Transverse colon (tissue), 4 donors: ENCODE measurements around the gene ABCA8. TPM values are rescaled to one million over a fixed set of nuclear protein-coding genes. Genes with fewer than 3 reads are reported as not detected.

Source experiments
- DNase-seq: peaks from one replicate; pipeline ENCODE4 v3.0.0-alpha.2; 2019
- H3K27ac ChIP-seq, 4 donors: fragments of 200-600 bp; sonication (generic); 2 replicates each; pipeline ENCODE4 v1.5.1; 2016 to 2018; ENCODE audit warnings: inconsistent platforms in 4 of 4
- H3K27me3 ChIP-seq: fragments of 200-600 bp; sonication (generic); 2 replicates; pipeline ENCODE4 v1.5.1; 2017; ENCODE audit warnings: inconsistent platforms
- H3K36me3 ChIP-seq, 4 donors: fragments of 200-600 bp; sonication (generic); 2 replicates each; pipeline ENCODE4 v1.5.1; 2017 to 2019; ENCODE audit warnings: inconsistent platforms in 4 of 4
- H3K4me1 ChIP-seq, 4 donors: fragments of 200-600 bp; sonication (generic); 2 replicates each; pipeline ENCODE4 v1.5.1; 2017 to 2020; ENCODE audit warnings: inconsistent platforms in 4 of 4
- H3K4me3 ChIP-seq, 4 donors: fragments of 200-600 bp; sonication (generic); 1 replicate in 1 of 4; 2 replicates in 3 of 4; pipeline versions ENCODE4 v1.5.1 to v1.6.1; 2017 to 2019; ENCODE audit warnings: inconsistent platforms in 4 of 4
- H3K9me3 ChIP-seq, 2 donors: fragments of 200-600 bp; sonication (generic); 2 replicates each; pipeline ENCODE4 v1.5.1; 2017 to 2019; ENCODE audit warnings: inconsistent platforms in 2 of 2
- EP300 ChIP-seq: sonication (generic); formaldehyde crosslinking; IDR thresholded peaks from one replicate; pipeline ENCODE4 v1.6.1; 2017; ENCODE audit warnings: antibody characterized with exemption, low read depth
- POLR2A ChIP-seq: fragments of 450-650 bp; IDR thresholded peaks from one replicate; pipeline ENCODE4 v1.6.1; 2016; ENCODE audit warnings: antibody characterized with exemption, mild to moderate bottlenecking, moderate library complexity
- POLR2AphosphoS5 ChIP-seq, 3 donors: sonication (generic); formaldehyde crosslinking; IDR thresholded peaks; one replicate each; pipeline ENCODE4 v1.6.1; 2016; ENCODE audit warnings: antibody characterized with exemption in 3 of 3
- WGBS, 2 donors: methylation state at CpG; one replicate each; pipeline ENCODE4 v1.1.5; 2018; ENCODE audit warnings: low coverage in 1 of 2; 5-methylcytosine and 5-hydroxymethylcytosine counted together
- in situ Hi-C, 4 donors: fragments of 200-750 bp; cut with MboI; loops; one replicate each; pipeline versions ENCODE4 v1.15.0 to v1.15.1; 2017; ENCODE audit warnings: low sequenced_read_pairs in 3 of 4, low pct_ligation_motif_present in 1 of 4, low pct_unique_long_range_greater_than_20kb in 1 of 4
- intact Hi-C: fragments of 100-400 bp; cut with DNase I; formaldehyde crosslinking; loops from one replicate; pipeline ENCODE4 v1.15.1; 2023; ENCODE audit warnings: low total_unique reads
- total RNA-seq, 4 donors: library from RNA; depleted of rRNA; stranded (reverse); fragments of >200 nt; gene quantifications; one replicate each; pipeline ENCODE4 v1.1.0, GENCODE V29; 2016
- TF ChIP-seq, protein P1 (sequence below), 5 experiments: fragments of 200-600 bp in 3 of 5; fragments of 450-650 bp in 2 of 5; sonication (generic) in 3 of 5; IDR thresholded peaks; 1 replicate in 2 of 5; 2 replicates in 3 of 5; pipeline ENCODE4 v1.5.1; 2016 to 2017; ENCODE audit warnings: antibody characterized with exemption in 5 of 5, inconsistent platforms in 3 of 5, mild to moderate bottlenecking in 2 of 5, moderate library complexity in 1 of 5

Gene ABCA8
- total RNA-seq, 4 donors from 2014 or later = 14.7 to 42.6 (median 26.3) TPM

DNA sequence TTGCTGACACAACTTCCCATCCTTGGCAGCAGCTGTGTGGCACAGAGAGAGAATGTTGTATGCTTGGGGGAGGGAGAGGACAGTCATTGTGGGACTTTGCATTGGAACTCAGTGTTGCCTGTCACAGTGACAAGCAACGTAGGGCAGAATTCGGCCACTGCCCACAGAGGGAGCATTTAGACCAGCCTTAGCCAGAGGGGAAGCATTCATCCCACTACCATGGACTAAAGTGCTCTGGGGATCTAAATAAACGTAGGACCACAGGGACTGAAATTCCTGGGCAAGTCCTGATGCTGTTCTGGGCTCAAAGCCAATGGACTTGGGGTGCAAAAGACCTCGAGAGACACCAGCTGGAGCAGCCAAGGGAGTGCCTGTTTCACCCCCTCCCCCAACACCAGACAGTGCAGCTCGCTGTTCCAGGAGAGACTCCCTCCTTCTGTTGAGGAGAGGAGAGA lies 44.9 kb downstream of the ABCA8 start:
- in situ Hi-C loops (loop anchor here in 1 of 4 donors (10.0 kb wide), 1 partner anchor 65 kb away; no protein-coding TSS in a partner anchor), intact Hi-C loops (no loop called here)
- WGBS, 2 donors = 53 to 80% methylated on average over 1 to 5 of the region's 5 CpGs
- no peak for DNase-seq
- Histone ChIP-seq H3K4me3 (no peak overlapping the region), H3K27ac (peak overlapping the region in 3 of 4 donors; percentile 59 to 67 (median 63)), H3K27me3 (no peaks in the 10 kb centered on the region), H3K36me3 (no peaks in the 10 kb centered on the region), H3K4me1 (peaks cover 0 to 17% (median 7%) of the 10 kb centered on the region in 4 donors), H3K9me3 (no peaks in the 10 kb centered on the region)
- TF ChIP-seq POLR2AphosphoS5 (IDR thresholded peaks at IDR 0.05) (no peak), POLR2A (no peak), EP300 (no peak)
- TF ChIP-seq, protein P1, sequence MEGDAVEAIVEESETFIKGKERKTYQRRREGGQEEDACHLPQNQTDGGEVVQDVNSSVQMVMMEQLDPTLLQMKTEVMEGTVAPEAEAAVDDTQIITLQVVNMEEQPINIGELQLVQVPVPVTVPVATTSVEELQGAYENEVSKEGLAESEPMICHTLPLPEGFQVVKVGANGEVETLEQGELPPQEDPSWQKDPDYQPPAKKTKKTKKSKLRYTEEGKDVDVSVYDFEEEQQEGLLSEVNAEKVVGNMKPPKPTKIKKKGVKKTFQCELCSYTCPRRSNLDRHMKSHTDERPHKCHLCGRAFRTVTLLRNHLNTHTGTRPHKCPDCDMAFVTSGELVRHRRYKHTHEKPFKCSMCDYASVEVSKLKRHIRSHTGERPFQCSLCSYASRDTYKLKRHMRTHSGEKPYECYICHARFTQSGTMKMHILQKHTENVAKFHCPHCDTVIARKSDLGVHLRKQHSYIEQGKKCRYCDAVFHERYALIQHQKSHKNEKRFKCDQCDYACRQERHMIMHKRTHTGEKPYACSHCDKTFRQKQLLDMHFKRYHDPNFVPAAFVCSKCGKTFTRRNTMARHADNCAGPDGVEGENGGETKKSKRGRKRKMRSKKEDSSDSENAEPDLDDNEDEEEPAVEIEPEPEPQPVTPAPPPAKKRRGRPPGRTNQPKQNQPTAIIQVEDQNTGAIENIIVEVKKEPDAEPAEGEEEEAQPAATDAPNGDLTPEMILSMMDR (IDR thresholded peaks at IDR 0.05) = no peak

GRCh38 chr17:68909066-68909465 lies 46.1 kb downstream of the ABCA8 start:
- Histone ChIP-seq H3K27ac (peak overlapping the region; percentile 45 to 67 (median 61)), H3K36me3 (no peaks in the 10 kb centered on the region), H3K4me1 (peaks cover 0 to 17% (median 7%) of the 10 kb centered on the region in 4 donors), H3K27me3 (no peaks in the 10 kb centered on the region), H3K9me3 (no peaks in the 10 kb centered on the region), H3K4me3 (no peak overlapping the region)
- DNase-seq = peak; percentile 20
- intact Hi-C loops (loop anchor here (1.0 kb wide), 1 partner anchor 31 kb away; no protein-coding TSS in a partner anchor), in situ Hi-C loops (no loop called here)
- TF ChIP-seq EP300 (no peak), POLR2AphosphoS5 (IDR thresholded peaks at IDR 0.05) (peak; percentile 8 to 56 (median 28))
- 39% methylated on average over 1 of the region's 1 CpG; no CpG with 5 or more reads in 1 of the 2 donors for WGBS, 2 donors

DNA sequence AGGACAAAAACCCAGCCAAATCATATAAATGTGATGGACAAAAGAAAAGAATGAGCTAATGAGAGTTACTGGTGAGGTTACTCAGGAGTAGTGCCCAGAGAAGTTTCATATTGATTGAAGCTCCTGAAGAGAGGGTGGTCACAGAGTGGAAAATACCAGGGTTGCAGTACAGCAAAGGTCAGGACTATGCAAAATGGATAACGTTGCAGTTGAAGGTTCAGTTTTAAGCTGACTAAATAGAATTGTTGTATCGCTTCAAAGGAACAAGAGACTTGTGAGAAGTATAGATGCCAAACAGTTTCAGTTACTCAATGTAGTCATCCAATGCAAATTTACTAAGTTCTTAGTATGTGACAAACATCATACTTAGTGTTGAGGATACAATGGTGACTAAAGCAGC lies 47.1 kb downstream of the ABCA8 start:
- H3K4me3 ChIP-seq = no peak overlapping the region
- H3K27me3 ChIP-seq = no peaks in the 10 kb centered on the region
- no peaks in the 10 kb centered on the region for H3K36me3 ChIP-seq
- H3K9me3 ChIP-seq = no peaks in the 10 kb centered on the region
- TF ChIP-seq, protein P1 (IDR thresholded peaks at IDR 0.05) = no peak
- TF ChIP-seq POLR2A (no peak), EP300 (no peak)
- whole genome bisulfite sequencing, 2 donors = 70 to 71% methylated on average over 2 of the region's 2 CpGs
- in situ Hi-C loops (no loop called here), intact Hi-C loops (no loop called here)
- peak overlapping the region; percentile 45 to 67 (median 61) for H3K27ac ChIP-seq
- H3K4me1 ChIP-seq = peaks cover 0 to 17% (median 7%) of the 10 kb centered on the region in 4 donors
- DNase-seq = no peak

GRCh38 chr17:68906638-68907037 lies 48.6 kb downstream of the ABCA8 start:
- in situ Hi-C loops = no loop called here
- TF ChIP-seq, protein P1 (IDR thresholded peaks at IDR 0.05) = peak in 3 of 5 experiments; percentile 11 to 20 (median 20)
- no peak for TF ChIP-seq POLR2AphosphoS5 (IDR thresholded peaks at IDR 0.05)
- intact Hi-C loops = no loop called here

DNA sequence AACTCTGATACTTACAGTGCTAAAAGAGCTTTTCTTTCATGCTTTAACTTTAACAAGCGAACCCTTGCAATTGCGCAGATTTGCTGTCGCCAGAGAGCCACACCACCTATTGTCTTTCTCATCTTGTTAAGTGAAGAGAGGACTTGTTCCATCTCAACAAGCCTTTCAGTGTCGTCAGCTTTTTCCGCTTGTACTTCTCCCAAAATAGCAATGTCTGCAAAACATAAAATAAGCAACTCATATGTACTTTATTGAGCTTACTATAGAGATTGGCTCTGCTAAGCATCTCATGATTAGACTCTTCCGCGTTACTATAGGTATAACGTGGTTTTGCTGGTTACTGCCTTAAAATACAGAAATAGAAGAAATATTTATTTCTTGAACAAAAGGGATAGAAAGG lies 51.9 kb downstream of the ABCA8 start:
- TF ChIP-seq, protein P1 (IDR thresholded peaks at IDR 0.05) = no peak
- TF ChIP-seq POLR2AphosphoS5 (IDR thresholded peaks at IDR 0.05) (no peak), EP300 (no peak), POLR2A (no peak)
- in situ Hi-C loops (no loop called here), intact Hi-C loops (no loop called here)
- Histone ChIP-seq H3K27ac (no peak overlapping the region), H3K27me3 (no peaks in the 10 kb centered on the region), H3K36me3 (no peaks in the 10 kb centered on the region), H3K4me3 (no peak overlapping the region), H3K9me3 (no peaks in the 10 kb centered on the region), H3K4me1 (no peaks in the 10 kb centered on the region)
- 80 to 87% methylated on average over 8 of the region's 8 CpGs for WGBS, 2 donors
- DNase-seq = no peak

More at GRCh38 chr17:68906638-68907037, 48.6 kb downstream of the ABCA8 start:
- Histone ChIP-seq H3K27ac (no peak overlapping the region), H3K4me3 (no peak overlapping the region), H3K4me1 (peaks cover 0 to 17% (median 7%) of the 10 kb centered on the region in 4 donors), H3K36me3 (no peaks in the 10 kb centered on the region), H3K9me3 (no peaks in the 10 kb centered on the region), H3K27me3 (no peaks in the 10 kb centered on the region)
- DNase-seq = no peak
- 56 to 71% methylated on average over 3 of the region's 3 CpGs for WGBS, 2 donors
